NOMO-1 (cell line): Measurements from ENCODE around the gene UAP1.
A peak's percentile ranks its signal among the peaks of the same experiment; 100 is the strongest.

Source experiments
- DNase-seq, 2 experiments: peaks; one replicate each; lab custom pipeline; 2025; ENCODE audit not compliant: unreplicated experiment in 2 of 2; lab: John Stamatoyannopoulos, UW

UAP1 gene

GRCh38 chr1:162612606-162613400 is 51.3 kb downstream of the UAP1 start:
- no peak for DNase-seq

GRCh38 chr1:162616848-162617247 is 55.3 kb downstream of the UAP1 start:
- DNase-seq = no peak

- DNase-seq = no peak
These were observed 56.0 kb downstream of the UAP1 start for GRCh38 chr1:162617513-162617912.

- DNase-seq = no peak
These were observed 57.6 kb downstream of the UAP1 start for GRCh38 chr1:162619076-162619475.

GRCh38 chr1:162621256-162621655 is 59.7 kb downstream of the UAP1 start:
- DNase-seq = no peak

GRCh38 chr1:162625679-162626078 is 64.2 kb downstream of the UAP1 start:
- DNase-seq = no peak

GRCh38 chr1:162626094-162626493 is 64.6 kb downstream of the UAP1 start:
- DNase-seq = no peak

- no peak for DNase-seq
These were observed 65.2 kb downstream of the UAP1 start for GRCh38 chr1:162626761-162627160.

- peak in 1 of 2 experiments; percentile 24 for DNase-seq
These were observed 66.3 kb downstream of the UAP1 start for GRCh38 chr1:162627662-162628296.

GRCh38 chr1:162629077-162629627 is 67.6 kb downstream of the UAP1 start:
- no peak for DNase-seq

GRCh38 chr1:162629651-162630050 is 68.1 kb downstream of the UAP1 start:
- no peak for DNase-seq

- no peak for DNase-seq
These were observed 70.1 kb downstream of the UAP1 start for GRCh38 chr1:162631546-162632191.

GRCh38 chr1:162632217-162632666 is 70.7 kb downstream of the UAP1 start, which contains the start of gene DDR2:
DDR2 (plus strand) TSS chr1:162632464; CDS start chr1:162719064, 86,600 bp downstream.
- no peak for DNase-seq

- no peak for DNase-seq
These were observed 71.2 kb downstream of the UAP1 start for GRCh38 chr1:162632698-162633080.

GRCh38 chr1:162633081-162633762 is 71.7 kb downstream of the UAP1 start:
- DNase-seq = no peak

GRCh38 chr1:162635418-162635817 is 73.9 kb downstream of the UAP1 start:
- DNase-seq = no peak

GRCh38 chr1:162639718-162640117 is 78.2 kb downstream of the UAP1 start:
- peak; percentile 30 to 56 for DNase-seq

GRCh38 chr1:162641114-162641513 is 79.6 kb downstream of the UAP1 start:
- no peak for DNase-seq

- no peak for DNase-seq
These were observed 83.4 kb downstream of the UAP1 start for GRCh38 chr1:162644986-162645314.

- DNase-seq = no peak
These were observed 84.1 kb downstream of the UAP1 start for GRCh38 chr1:162645666-162646065.

GRCh38 chr1:162649583-162649982 is 88.1 kb downstream of the UAP1 start:
- DNase-seq = no peak
